ENCODE data around the gene ACSM4. TPM values are rescaled to one million over a fixed set of nuclear protein-coding genes. Genes with fewer than 3 reads are reported as not detected.
A peak's percentile ranks its signal among the peaks of the same experiment; 100 is the strongest.

Gene ACSM4
- total and polyA plus RNA-seq, 2 of the 8 experiments (the other 6 are each of a cell fraction or from before 2014, with no cell fraction given), result not detected

- Histone ChIP-seq H3K36me3 (ENCODE audit: control insufficient read depth in 2 of 4, insufficient read depth in 4 of 4, low read length in 3 of 4) (no peaks in the 10 kb centered on the region), H3K27ac (ENCODE audit: low read depth, low read length) (no peak overlapping the region), H2BK12ac (ENCODE audit: low read depth, low read length) (no peak overlapping the region), H3K4ac (replicated peaks; ENCODE audit: insufficient read length, low read depth, low read length) (no peak overlapping the region), H2BK5ac (ENCODE audit: low read depth, low read length) (no peak overlapping the region), H2AK5ac (ENCODE audit: low read depth, low read length) (no peak overlapping the region), H3K27me3 (replicated peaks in 1 of 4; ENCODE audit: control insufficient read depth in 3 of 4, extremely low read depth in 1 of 4, insufficient read depth in 3 of 4, low read length in 3 of 4) (no peaks in the 10 kb centered on the region), H3K23me2 (ENCODE audit: low read depth, low read length) (no peaks in the 10 kb centered on the region), H3K23ac (ENCODE audit: insufficient read length) (no peak overlapping the region), H4K5ac (ENCODE audit: insufficient read length, low read depth, low read length) (no peak overlapping the region), H4K20me1 (replicated peaks in 1 of 2; ENCODE audit: control insufficient read depth in 1 of 2, insufficient read depth in 2 of 2, low read length in 2 of 2) (no peaks in the 10 kb centered on the region), H3K4me3 (ENCODE audit: extremely low read depth in 1 of 4, insufficient read depth in 2 of 4, low read depth in 3 of 4, low read length in 4 of 4) (no peak overlapping the region), H3K18ac (ENCODE audit: extremely low read depth, low read length) (no peak overlapping the region), H2AFZ (ENCODE audit: low read length) (no peak overlapping the region), H3K14ac (ENCODE audit: insufficient read length) (no peak overlapping the region), H4K91ac (replicated peaks; ENCODE audit: insufficient read length, low read length) (no peak overlapping the region), H2BK20ac (ENCODE audit: low read length) (no peak overlapping the region), H2BK120ac (replicated peaks; ENCODE audit: low read depth, low read length) (no peak overlapping the region), H4K8ac (ENCODE audit: extremely low read depth, insufficient read depth, low read length) (no peak overlapping the region), H2BK15ac (ENCODE audit: low read length) (no peak overlapping the region), H3K9me3 (ENCODE audit: insufficient read depth in 2 of 2, low read depth in 1 of 2, low read length in 1 of 2) (no peaks in the 10 kb centered on the region), H3K9ac (replicated peaks in 1 of 4; ENCODE audit: extremely low read depth in 1 of 4, low read depth in 3 of 4, low read length in 3 of 4) (peak overlapping the region in 1 of 4 experiments; percentile 8; a peak in 1 of 7 replicates), H3K79me2 (ENCODE audit: control insufficient read depth in 1 of 2, insufficient read depth in 2 of 2, low read length in 2 of 2) (no peaks in the 10 kb centered on the region), H3K4me2 (ENCODE audit: insufficient read depth in 1 of 2, low read depth in 2 of 2, low read length in 2 of 2) (no peak overlapping the region), H3K4me1 (replicated peaks in 1 of 4; ENCODE audit: control insufficient read depth in 3 of 4, insufficient read depth in 4 of 4, low read length in 3 of 4) (no peaks in the 10 kb centered on the region), H3K56ac (replicated peaks; ENCODE audit: insufficient read length, low read depth, low read length) (no peak overlapping the region), H3K79me1 (ENCODE audit: low read depth, low read length) (no peaks in the 10 kb centered on the region)
- TF ChIP-seq MAFK (IDR thresholded peaks at IDR 0.05; ENCODE audit: low read depth, low read length) (no peak), BACH1 (IDR thresholded peaks at IDR 0.05; ENCODE audit: low read length) (no peak), CTCF (IDR thresholded peaks at IDR 0.05; ENCODE audit: control extremely low read depth in 1 of 3, insufficient read depth in 1 of 3, low read depth in 1 of 3, low read length in 3 of 3) (no peak), BCL11A (IDR thresholded peaks at IDR 0.05; ENCODE audit: low read depth in 2 of 2, low read length in 2 of 2) (no peak), BRCA1 (IDR thresholded peaks at IDR 0.05; ENCODE audit: low read depth, low read length) (no peak), PHF8 (conservative IDR thresholded peaks at IDR 0.05; ENCODE audit: low read depth, low read length) (no peak), CBX8 (IDR thresholded peaks at IDR 0.05; ENCODE audit: borderline replicate concordance, low read depth, low read length) (no peak), POLR2AphosphoS5 (IDR thresholded peaks at IDR 0.05; ENCODE audit: low read depth, low read length) (no peak), SIX5 (IDR thresholded peaks at IDR 0.05; ENCODE audit: low read depth, low read length) (no peak), SAP30 (IDR thresholded peaks at IDR 0.05; ENCODE audit: insufficient read depth, insufficient replicate concordance, low read length) (no peak), RAD21 (IDR thresholded peaks at IDR 0.05 in 1 of 2, conservative IDR thresholded peaks at IDR 0.05 in 1 of 2; ENCODE audit: low read depth in 2 of 2, low read length in 2 of 2) (no peak), EZH2 (IDR thresholded peaks at IDR 0.05; ENCODE audit: low read depth, low read length, severe bottlenecking) (no peak)
- ChIA-PET CTCF (ENCODE audit: partially characterized antibody) (interaction anchor here (1.0 kb wide), 1 partner anchor 17 kb away, joined by 3 read pairs; no protein-coding TSS in a partner anchor), POLR2A (ENCODE audit: partially characterized antibody) (no interaction called here)
- no peak for FAIRE-seq
- DNase-seq (ENCODE audit: low read depth in 1 of 2, low spot score in 2 of 2), result no peak
These were observed 39.3 kb upstream of the ACSM4 start for GRCh38 chr12:7264538-7264937.

Measured in H1 (cell line).